H1 (cell line): ENCODE measurements around the gene RNF224. TPM values are rescaled to one million over a fixed set of nuclear protein-coding genes. Genes with fewer than 3 reads are reported as not detected.

Source experiments
- BRCA1 ChIP-seq: IDR thresholded peaks from 2 replicates; pipeline ENCODE4 v1.6.1; 2012; ENCODE audit warnings: low read depth, low read length, improper control_type of control experiment
- KDM4A ChIP-seq: IDR thresholded peaks from one replicate; pipeline ENCODE4 v1.7.1; 2012; ENCODE audit warnings: low read depth, mild to moderate bottlenecking, moderate library complexity, low read length, inconsistent platforms; ENCODE audit not compliant: severe bottlenecking
- polyA plus RNA-seq, 7 experiments: library from polyadenylated mRNA; depleted of rRNA in 3 of 7; stranded (reverse) in 5 of 7; unstranded in 2 of 7; fragments of >200 nt in 5 of 7; fragments of 200-250 nt in 2 of 7; gene quantifications; 1 replicate in 5 of 7; 2 replicates in 1 of 7; 4 replicates in 1 of 7; pipeline versions ENCODE4 v1.2.1 to v1.2.3, GENCODE V29; 2011 to 2013; ENCODE audit warnings: missing spikeins in 2 of 7, mixed read lengths in 2 of 7
- total RNA-seq: library from RNA; stranded (reverse); fragmentation: NEBNext Ultra II Directional; extraction: Animal tissue kit (Norgen Biotek cat#: 25700); gene quantifications from 2 replicates; pipeline ENCODE4 v1.2.1, GENCODE V29; 2021

RNF224 gene
- total and polyA plus RNA-seq, 2 of the 8 experiments (the other 6 are each of a cell fraction or from before 2014, with no cell fraction given), result 0.24 TPM; not detected in 1

GRCh38 chr9:137223078-137223970 is 4.0 kb upstream of the RNF224 start (continued):
- TF ChIP-seq BRCA1 (no peak), KDM4A (peak; percentile 71)
